ENCODE data around the gene TALDO1. TPM values are rescaled to one million over a fixed set of nuclear protein-coding genes. Genes with fewer than 3 reads are reported as not detected.

TALDO1 gene
- total and polyA plus RNA-seq, 2 of the 8 experiments (the other 6 are each of a cell fraction or from before 2014, with no cell fraction given) = 265 to 308 TPM

- TF ChIP-seq JUND (IDR thresholded peaks at IDR 0.05; ENCODE audit: low read length) (no peak), TAF1 (IDR thresholded peaks at IDR 0.05; ENCODE audit: low read depth, low read length) (no peak), ZNF274 (IDR thresholded peaks at IDR 0.05; ENCODE audit: borderline replicate concordance, extremely low read depth, low read length) (no peak), FOSL1 (IDR thresholded peaks at IDR 0.05; ENCODE audit: insufficient read depth, low read depth, low read length) (no peak)
Observed at GRCh38 chr11:748007-748359, 719 bp downstream of the TALDO1 start (continued).

All from H1 (cell line).